CD14-positive monocyte (primary cell): ENCODE measurements around the gene DENND1A. TPM values are rescaled to one million over a fixed set of nuclear protein-coding genes. Genes with fewer than 3 reads are reported as not detected.

Experiments
- DNase-seq, 3 donors: peaks; one replicate each; pipeline ENCODE4 v3.0.0-alpha.2; 2011 to 2022
- H2AFZ ChIP-seq: 2 replicates; pipeline ENCODE4 v1.6.0; 2012; ENCODE audit warnings: mild to moderate bottlenecking, low read depth, low read length, inconsistent platforms; ENCODE audit not compliant: insufficient read depth, poor library complexity, severe bottlenecking
- H3K27ac ChIP-seq, 2 donors: 1 replicate in 1 of 2; 2 replicates in 1 of 2; pipeline ENCODE4 v1.5.1; 2012 to 2013; ENCODE audit warnings: low read length in 2 of 2, control low read depth in 1 of 2, inconsistent platforms in 1 of 2, low read depth in 1 of 2, mild to moderate bottlenecking in 1 of 2
- H3K27me3 ChIP-seq, 2 donors: one replicate each; pipeline versions ENCODE4 v1.6.0 to v1.6.1; 2011 to 2013; ENCODE audit warnings: low read length in 2 of 2; ENCODE audit not compliant: control insufficient read depth in 2 of 2, insufficient read depth in 2 of 2
- H3K36me3 ChIP-seq, 2 donors: replicated peaks in 1 of 2; 1 replicate in 1 of 2; 2 replicates in 1 of 2; pipeline versions ENCODE4 v1.5.1 to v1.6.1; 2012 to 2013; ENCODE audit warnings: low read length in 2 of 2, control low read depth in 1 of 2, inconsistent platforms in 1 of 2, mild to moderate bottlenecking in 1 of 2; ENCODE audit not compliant: insufficient read depth in 2 of 2, control insufficient read depth in 1 of 2
- H3K4me1 ChIP-seq, 2 donors: 1 replicate in 1 of 2; 2 replicates in 1 of 2; pipeline versions ENCODE4 v1.5.1 to v1.6.1; 2012 to 2013; ENCODE audit warnings: low read length in 2 of 2, control low read depth in 1 of 2, inconsistent platforms in 1 of 2, mild to moderate bottlenecking in 1 of 2, moderate library complexity in 1 of 2; ENCODE audit not compliant: insufficient read depth in 2 of 2, control insufficient read depth in 1 of 2
- H3K4me2 ChIP-seq: replicated peaks from 2 replicates; pipeline ENCODE3; 2012; ENCODE audit warnings: low read length, moderate library complexity, mild to moderate bottlenecking; ENCODE audit not compliant: poor library complexity, severe bottlenecking; ENCODE audit errors: extremely low read depth
- H3K4me3 ChIP-seq, 3 experiments: fragments of 200-600 bp in 1 of 3; sonication (generic) in 1 of 3; replicated peaks in 1 of 3; 1 replicate in 2 of 3; 2 replicates in 1 of 3; pipeline ENCODE4 v1.5.1; 2011 to 2013; ENCODE audit warnings: low read length in 3 of 3, mild to moderate bottlenecking in 3 of 3, control low read depth in 2 of 3, low read depth in 2 of 3, inconsistent platforms in 1 of 3, moderate library complexity in 1 of 3
- H3K79me2 ChIP-seq: 2 replicates; pipeline ENCODE4 v1.6.0; 2012; ENCODE audit warnings: mild to moderate bottlenecking, control low read depth, inconsistent platforms, low read length, moderate library complexity; ENCODE audit not compliant: insufficient read depth
- H3K9ac ChIP-seq: 2 replicates; pipeline ENCODE4 v1.6.0; 2017; ENCODE audit warnings: low read length, mild to moderate bottlenecking; ENCODE audit not compliant: insufficient read depth, poor library complexity, severe bottlenecking
- H3K9me3 ChIP-seq, 2 donors: replicated peaks in 1 of 2; 1 replicate in 1 of 2; 2 replicates in 1 of 2; pipeline versions ENCODE4 v1.5.1 to v1.6.1; 2012 to 2013; ENCODE audit warnings: low read length in 2 of 2, control low read depth in 1 of 2; ENCODE audit not compliant: control insufficient read depth in 1 of 2, insufficient read depth in 1 of 2
- H4K20me1 ChIP-seq: 2 replicates; pipeline ENCODE4 v1.6.0; 2012; ENCODE audit warnings: mild to moderate bottlenecking, low read length, control low read depth, moderate library complexity; ENCODE audit not compliant: insufficient read depth
- H3K27ac Mint-ChIP-seq, 7 donors: one replicate each; pipeline ENCODE4 v1.8.0; 2020; ENCODE audit warnings: mild to moderate bottlenecking in 7 of 7, mixed read lengths in 7 of 7, moderate library complexity in 6 of 7, inconsistent platforms in 2 of 7
- H3K27me3 Mint-ChIP-seq, 3 donors: one replicate each; pipeline ENCODE4 v1.8.0; 2021 to 2022; ENCODE audit warnings: low read depth in 3 of 3, mild to moderate bottlenecking in 3 of 3, mixed read lengths in 3 of 3, moderate library complexity in 3 of 3, inconsistent platforms in 1 of 3
- H3K36me3 Mint-ChIP-seq, 2 donors: one replicate each; pipeline ENCODE4 v1.8.0; 2020; ENCODE audit warnings: mixed read lengths in 2 of 2, inconsistent platforms in 1 of 2, mild to moderate bottlenecking in 1 of 2
- H3K4me1 Mint-ChIP-seq: one replicate; pipeline ENCODE4 v1.8.0; 2020; ENCODE audit warnings: mild to moderate bottlenecking, mixed read lengths
- H3K4me3 Mint-ChIP-seq, 2 donors: one replicate each; pipeline ENCODE4 v1.8.0; 2020; ENCODE audit warnings: mild to moderate bottlenecking in 2 of 2, mixed read lengths in 2 of 2, moderate library complexity in 1 of 2
- H3K9me3 Mint-ChIP-seq, 7 donors: one replicate each; pipeline ENCODE4 v1.8.0; 2020 to 2022; ENCODE audit warnings: mixed read lengths in 7 of 7, mild to moderate bottlenecking in 6 of 7, moderate library complexity in 6 of 7, inconsistent platforms in 2 of 7
- WGBS: methylation state at CpG from one replicate; pipeline ENCODE4 v1.1.5; 2013; ENCODE audit warnings: missing lambda C conversion rate; ENCODE audit not compliant: insufficient coverage; 5-methylcytosine and 5-hydroxymethylcytosine counted together
- intact Hi-C, 2 donors: fragments of 100-400 bp; cut with micrococcal nuclease; formaldehyde crosslinking; loops; one replicate each; pipeline versions ENCODE4 v1.15.0 to v1.15.1; 2023
- polyA plus RNA-seq, 3 donors: library from polyadenylated mRNA; depleted of rRNA in 1 of 3; unstranded in 2 of 3; stranded (reverse) in 1 of 3; fragments of 300-500 nt in 2 of 3; fragments of >200 nt in 1 of 3; fragmentation: Illumina TruSeq in 2 of 3; gene quantifications; 1 replicate in 2 of 3; 2 replicates in 1 of 3; pipeline ENCODE4 v1.2.3, GENCODE V29; 2012 to 2021
- TF ChIP-seq, protein P1 (sequence below): fragments of 200-600 bp; IDR thresholded peaks from one replicate; pipeline ENCODE4 v1.8.0; 2022; ENCODE audit warnings: antibody characterized with exemption, mild to moderate bottlenecking

DENND1A gene
- polyA plus RNA-seq, 3 donors: 24.8 to 73.0 (median 29.4) TPM

DNA sequence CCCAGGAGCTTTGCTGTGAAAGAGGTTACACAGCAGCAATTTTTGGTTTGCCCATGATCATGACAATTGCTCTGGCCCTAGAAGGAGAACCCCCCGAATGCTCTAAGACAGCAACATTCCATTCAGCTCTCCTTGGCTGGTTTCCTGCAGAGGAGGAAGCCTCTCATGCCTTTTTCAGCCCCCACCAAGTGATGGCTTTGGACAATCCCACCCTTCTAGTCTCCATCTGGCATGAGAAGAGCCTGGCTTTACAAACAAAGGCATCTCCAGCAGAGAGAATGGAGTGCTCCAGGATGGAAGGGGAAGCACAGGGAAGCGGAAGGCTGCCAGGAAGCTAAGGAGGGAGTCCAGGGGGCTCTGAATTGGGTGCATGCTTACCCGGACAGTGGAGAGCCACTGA, 475.6 kb downstream of the DENND1A start:
- intact Hi-C loops: no loop called here
- Mint-ChIP-seq H3K36me3 (peaks cover 75 to 88% of the 10 kb centered on the region in 2 donors), H3K9me3 (no peaks in the 10 kb centered on the region), H3K4me3 (no peak overlapping the region), H3K27me3 (peaks cover 0 to 5% (median 0%) of the 10 kb centered on the region in 3 donors), H3K27ac (peak overlapping the region in 1 of 7 donors; percentile 58), H3K4me1 (peaks cover 5% of the 10 kb centered on the region)
- H4K20me1 ChIP-seq: peaks cover 29% of the 10 kb centered on the region
- no peak overlapping the region for H2AFZ ChIP-seq
- no peaks in the 10 kb centered on the region for H3K79me2 ChIP-seq
- H3K4me1 ChIP-seq: peaks cover 0 to 3% of the 10 kb centered on the region in 2 donors
- DNase-seq: no peak
- peaks cover 73 to 84% of the 10 kb centered on the region in 2 donors for H3K36me3 ChIP-seq
- no peak overlapping the region for H3K27ac ChIP-seq
- H3K9me3 ChIP-seq: no peaks in the 10 kb centered on the region
- no peaks in the 10 kb centered on the region for H3K27me3 ChIP-seq
- no peak overlapping the region for H3K4me3 ChIP-seq
- 98% methylated on average over 3 of the region's 3 CpGs for WGBS
- H3K9ac ChIP-seq: no peak overlapping the region
- TF ChIP-seq, protein P1, sequence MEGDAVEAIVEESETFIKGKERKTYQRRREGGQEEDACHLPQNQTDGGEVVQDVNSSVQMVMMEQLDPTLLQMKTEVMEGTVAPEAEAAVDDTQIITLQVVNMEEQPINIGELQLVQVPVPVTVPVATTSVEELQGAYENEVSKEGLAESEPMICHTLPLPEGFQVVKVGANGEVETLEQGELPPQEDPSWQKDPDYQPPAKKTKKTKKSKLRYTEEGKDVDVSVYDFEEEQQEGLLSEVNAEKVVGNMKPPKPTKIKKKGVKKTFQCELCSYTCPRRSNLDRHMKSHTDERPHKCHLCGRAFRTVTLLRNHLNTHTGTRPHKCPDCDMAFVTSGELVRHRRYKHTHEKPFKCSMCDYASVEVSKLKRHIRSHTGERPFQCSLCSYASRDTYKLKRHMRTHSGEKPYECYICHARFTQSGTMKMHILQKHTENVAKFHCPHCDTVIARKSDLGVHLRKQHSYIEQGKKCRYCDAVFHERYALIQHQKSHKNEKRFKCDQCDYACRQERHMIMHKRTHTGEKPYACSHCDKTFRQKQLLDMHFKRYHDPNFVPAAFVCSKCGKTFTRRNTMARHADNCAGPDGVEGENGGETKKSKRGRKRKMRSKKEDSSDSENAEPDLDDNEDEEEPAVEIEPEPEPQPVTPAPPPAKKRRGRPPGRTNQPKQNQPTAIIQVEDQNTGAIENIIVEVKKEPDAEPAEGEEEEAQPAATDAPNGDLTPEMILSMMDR: no peak
- no peak overlapping the region for H3K4me2 ChIP-seq

DNA sequence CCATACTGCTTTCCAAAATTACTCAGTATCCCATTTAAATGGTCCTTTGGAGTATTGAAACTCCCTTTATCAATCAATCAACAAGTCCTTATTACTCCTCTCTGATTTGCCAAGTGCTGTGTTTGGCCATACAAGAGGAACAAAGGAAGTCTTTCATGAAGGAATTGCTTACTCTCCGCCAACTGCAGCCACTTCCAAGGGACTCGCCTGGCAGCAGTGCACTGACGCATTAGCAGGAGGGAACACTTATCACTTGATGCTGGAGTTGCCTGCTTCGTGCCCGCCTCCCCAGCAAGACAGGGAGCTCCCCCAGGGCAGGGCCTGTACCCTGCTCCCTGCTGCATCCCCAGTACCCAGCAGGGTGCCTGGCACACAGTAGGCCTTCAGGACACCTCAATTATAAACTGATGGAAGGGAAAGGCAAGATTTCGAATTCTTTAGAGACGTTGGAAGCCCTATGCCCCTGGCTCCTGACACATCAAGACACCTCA, 476.1 kb downstream of the DENND1A start:
- Histone ChIP-seq H3K36me3 (peaks cover 77 to 89% of the 10 kb centered on the region in 2 donors), H2AFZ (no peak overlapping the region), H3K79me2 (no peaks in the 10 kb centered on the region), H3K4me1 (peaks cover 0 to 3% of the 10 kb centered on the region in 2 donors), H4K20me1 (peaks cover 26% of the 10 kb centered on the region), H3K9ac (no peak overlapping the region), H3K4me3 (no peak overlapping the region), H3K27me3 (no peaks in the 10 kb centered on the region), H3K4me2 (no peak overlapping the region), H3K9me3 (no peaks in the 10 kb centered on the region), H3K27ac (no peak overlapping the region)
- intact Hi-C loops: no loop called here
- 100% methylated on average over 3 of the region's 7 CpGs for WGBS
- peak overlapping the region in 1 of 7 donors; percentile 58 for H3K27ac Mint-ChIP-seq
- no peaks in the 10 kb centered on the region for H3K9me3 Mint-ChIP-seq
- H3K27me3 Mint-ChIP-seq: peaks cover 0 to 5% (median 0%) of the 10 kb centered on the region in 3 donors
- DNase-seq: no peak
- TF ChIP-seq, protein P1: no peak
- peaks cover 5% of the 10 kb centered on the region for H3K4me1 Mint-ChIP-seq
- no peak overlapping the region for H3K4me3 Mint-ChIP-seq
- peaks cover 78 to 92% of the 10 kb centered on the region in 2 donors for H3K36me3 Mint-ChIP-seq
